ENCODE data around the gene SPESP1. TPM values are rescaled to one million over a fixed set of nuclear protein-coding genes. Genes with fewer than 3 reads are reported as not detected.

The SPESP1 gene
- under 1 TPM; 0.22 to 0.76 (median 0.45) TPM for total RNA-seq

GRCh38 chr15:68930268-68931022 lies at the start of gene SPESP1:
TSS of gene SPESP1 (plus strand) at chr15:68930525. CDS start at chr15:68930654, 129 bp downstream.
- no peak within 1 kb of the TSS for H3K4me3 Mint-ChIP-seq
- no peaks in the 10 kb centered on the region for H3K4me1 Mint-ChIP-seq (ENCODE audit: low read depth)
- no peaks in the 10 kb centered on the region for H3K9me3 Mint-ChIP-seq
- no peaks in the 10 kb centered on the region for H3K36me3 Mint-ChIP-seq (ENCODE audit: insufficient read depth)
- H3K27me3 Mint-ChIP-seq (ENCODE audit: low read depth): peaks cover 11% of the 10 kb centered on the region
- ATAC-seq (peak; percentile 69 to 77), DNase-seq (peak; percentile 41)

DNA sequence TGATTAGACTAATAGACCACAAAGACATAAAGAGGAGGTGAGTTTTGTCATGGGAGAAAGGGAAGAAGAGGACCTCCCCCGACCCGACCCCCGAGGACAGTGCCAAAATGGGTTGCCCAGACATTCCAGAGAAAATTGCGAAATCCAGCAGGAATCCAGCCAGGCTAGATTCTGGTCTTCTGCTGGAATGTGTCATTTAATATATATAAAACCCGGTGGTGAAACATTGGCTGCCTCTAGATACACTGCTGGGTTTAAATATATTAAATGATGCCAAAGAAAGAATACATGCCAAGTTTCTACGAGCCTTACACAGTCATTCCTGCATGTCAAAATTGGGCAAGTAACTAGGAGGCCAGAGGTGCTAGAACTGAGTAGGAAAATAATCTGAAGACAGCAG lies 45.3 kb upstream of the SPESP1 start:
- DNase-seq (no peak), ATAC-seq (no peak)
- no peaks in the 10 kb centered on the region for H3K4me1 Mint-ChIP-seq (ENCODE audit: low read depth)
- H3K36me3 Mint-ChIP-seq (ENCODE audit: insufficient read depth): no peaks in the 10 kb centered on the region
- no peak overlapping the region for H3K4me3 Mint-ChIP-seq
- H3K9me3 Mint-ChIP-seq: no peaks in the 10 kb centered on the region
- H3K27me3 Mint-ChIP-seq (ENCODE audit: low read depth): peaks cover 7% of the 10 kb centered on the region

DNA sequence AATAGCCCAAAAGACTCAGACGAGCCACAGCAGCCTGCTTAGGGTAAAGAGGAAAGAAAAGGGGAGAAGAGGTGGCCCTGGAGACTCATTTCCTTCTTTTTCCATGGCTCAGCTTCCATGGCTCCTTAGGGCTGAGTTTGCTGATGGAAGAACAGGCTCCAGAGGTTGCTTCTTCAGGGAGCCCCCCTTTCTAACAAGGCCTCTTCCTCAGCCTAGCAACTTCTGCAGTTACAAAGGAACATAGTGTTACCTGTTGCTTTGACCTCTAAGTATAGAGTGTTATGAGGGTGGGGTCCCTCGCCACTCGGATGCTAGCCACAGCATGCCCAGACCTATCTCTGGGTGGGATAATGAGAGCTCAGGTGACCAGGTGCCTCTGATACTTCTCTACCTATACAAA lies 43.2 kb upstream of the SPESP1 start:
- H3K36me3 Mint-ChIP-seq (ENCODE audit: insufficient read depth): no peaks in the 10 kb centered on the region
- no peak for DNase-seq
- H3K9me3 Mint-ChIP-seq: no peaks in the 10 kb centered on the region
- no peaks in the 10 kb centered on the region for H3K4me1 Mint-ChIP-seq (ENCODE audit: low read depth)
- peaks cover 4% of the 10 kb centered on the region for H3K27me3 Mint-ChIP-seq (ENCODE audit: low read depth)
- ATAC-seq: no peak
- no peak overlapping the region for H3K4me3 Mint-ChIP-seq

GRCh38 chr15:68887819-68888218 lies 42.5 kb upstream of the SPESP1 start:
- no peaks in the 10 kb centered on the region for H3K9me3 Mint-ChIP-seq
- DNase-seq: no peak
- H3K36me3 Mint-ChIP-seq (ENCODE audit: insufficient read depth): no peaks in the 10 kb centered on the region
- ATAC-seq: no peak
- H3K4me3 Mint-ChIP-seq: no peak overlapping the region
- no peaks in the 10 kb centered on the region for H3K4me1 Mint-ChIP-seq (ENCODE audit: low read depth)
- H3K27me3 Mint-ChIP-seq (ENCODE audit: low read depth): peaks cover 4% of the 10 kb centered on the region

DNA sequence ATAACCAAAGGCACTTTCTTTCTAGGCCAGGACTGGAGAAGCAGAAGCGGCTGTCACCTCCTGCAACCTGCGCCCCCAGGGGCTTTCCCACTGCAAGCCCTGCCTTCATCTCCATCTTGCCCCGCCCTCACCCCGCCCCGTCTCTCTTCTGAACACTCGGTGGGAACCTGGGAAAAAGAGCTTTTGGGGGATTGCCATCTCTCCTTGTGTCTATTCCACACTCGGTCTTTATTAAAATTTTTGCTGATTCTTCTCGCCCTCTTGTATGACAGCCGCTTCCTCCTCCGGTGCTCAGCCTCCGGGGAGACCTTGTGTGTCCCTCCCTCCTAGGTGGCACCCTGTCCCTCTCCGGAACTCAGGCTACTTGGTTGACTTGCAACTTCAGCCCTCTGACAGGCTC lies 41.9 kb upstream of the SPESP1 start:
- Mint-ChIP-seq H3K27me3 (ENCODE audit: low read depth) (peaks cover 4% of the 10 kb centered on the region), H3K36me3 (ENCODE audit: insufficient read depth) (no peaks in the 10 kb centered on the region), H3K4me1 (ENCODE audit: low read depth) (no peaks in the 10 kb centered on the region), H3K9me3 (no peaks in the 10 kb centered on the region), H3K4me3 (peak overlapping the region; percentile 65)
- ATAC-seq (peak in 1 of 2 donors; percentile 52), DNase-seq (no peak)

- peaks cover 12% of the 10 kb centered on the region for H3K27me3 Mint-ChIP-seq (ENCODE audit: low read depth)
- no peaks in the 10 kb centered on the region for H3K4me1 Mint-ChIP-seq (ENCODE audit: low read depth)
- no peaks in the 10 kb centered on the region for H3K36me3 Mint-ChIP-seq (ENCODE audit: insufficient read depth)
- no peaks in the 10 kb centered on the region for H3K9me3 Mint-ChIP-seq
- no peak for ATAC-seq
- no peak overlapping the region for H3K4me3 Mint-ChIP-seq
- no peak for DNase-seq
Observed at GRCh38 chr15:68894208-68894607, 36.1 kb upstream of the SPESP1 start.

GRCh38 chr15:68896178-68896577 lies 34.1 kb upstream of the SPESP1 start:
- no peaks in the 10 kb centered on the region for H3K9me3 Mint-ChIP-seq
- H3K4me3 Mint-ChIP-seq: no peak overlapping the region
- no peak for ATAC-seq
- no peaks in the 10 kb centered on the region for H3K4me1 Mint-ChIP-seq (ENCODE audit: low read depth)
- DNase-seq: no peak
- H3K27me3 Mint-ChIP-seq (ENCODE audit: low read depth): peaks cover 17% of the 10 kb centered on the region
- no peaks in the 10 kb centered on the region for H3K36me3 Mint-ChIP-seq (ENCODE audit: insufficient read depth)

DNA sequence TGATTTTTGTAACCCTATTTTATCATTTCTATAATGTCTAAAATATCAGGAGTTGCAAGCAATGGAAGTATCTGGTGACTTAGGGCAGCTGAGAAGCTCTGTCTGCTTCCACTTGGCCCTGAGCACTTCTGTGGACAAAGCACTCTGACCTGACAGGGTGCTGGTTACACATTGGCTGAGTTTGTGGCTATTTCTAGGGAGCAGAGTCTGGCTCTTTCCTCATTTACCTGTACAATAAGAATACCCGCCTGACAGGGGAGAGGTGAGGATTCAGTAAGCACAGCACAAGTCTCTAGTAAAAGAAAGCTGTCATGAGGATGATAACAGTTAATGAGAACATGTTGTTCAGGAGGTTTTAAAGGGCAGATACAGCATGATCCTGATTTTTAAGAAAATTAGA lies 33.3 kb upstream of the SPESP1 start:
- peaks cover 17% of the 10 kb centered on the region for H3K27me3 Mint-ChIP-seq (ENCODE audit: low read depth)

GRCh38 chr15:68900027-68900426 lies 30.3 kb upstream of the SPESP1 start:
- Mint-ChIP-seq H3K27me3 (ENCODE audit: low read depth) (peaks cover 11% of the 10 kb centered on the region), H3K9me3 (no peaks in the 10 kb centered on the region), H3K4me1 (ENCODE audit: low read depth) (no peaks in the 10 kb centered on the region), H3K36me3 (ENCODE audit: insufficient read depth) (no peaks in the 10 kb centered on the region), H3K4me3 (no peak overlapping the region)
- ATAC-seq (no peak), DNase-seq (no peak)

More for the DNA sequence above, 33.3 kb upstream of the SPESP1 start:
- no peaks in the 10 kb centered on the region for H3K4me1 Mint-ChIP-seq (ENCODE audit: low read depth)
- DNase-seq (no peak), ATAC-seq (no peak)
- H3K9me3 Mint-ChIP-seq: no peaks in the 10 kb centered on the region
- H3K4me3 Mint-ChIP-seq: no peak overlapping the region
- no peaks in the 10 kb centered on the region for H3K36me3 Mint-ChIP-seq (ENCODE audit: insufficient read depth)

GRCh38 chr15:68907396-68907923 lies 22.9 kb upstream of the SPESP1 start:
- no peaks in the 10 kb centered on the region for H3K4me1 Mint-ChIP-seq (ENCODE audit: low read depth)
- peaks cover 16% of the 10 kb centered on the region for H3K27me3 Mint-ChIP-seq (ENCODE audit: low read depth)
- DNase-seq (no peak), ATAC-seq (no peak)
- H3K36me3 Mint-ChIP-seq (ENCODE audit: insufficient read depth): no peaks in the 10 kb centered on the region
- no peaks in the 10 kb centered on the region for H3K9me3 Mint-ChIP-seq
- no peak overlapping the region for H3K4me3 Mint-ChIP-seq

DNA sequence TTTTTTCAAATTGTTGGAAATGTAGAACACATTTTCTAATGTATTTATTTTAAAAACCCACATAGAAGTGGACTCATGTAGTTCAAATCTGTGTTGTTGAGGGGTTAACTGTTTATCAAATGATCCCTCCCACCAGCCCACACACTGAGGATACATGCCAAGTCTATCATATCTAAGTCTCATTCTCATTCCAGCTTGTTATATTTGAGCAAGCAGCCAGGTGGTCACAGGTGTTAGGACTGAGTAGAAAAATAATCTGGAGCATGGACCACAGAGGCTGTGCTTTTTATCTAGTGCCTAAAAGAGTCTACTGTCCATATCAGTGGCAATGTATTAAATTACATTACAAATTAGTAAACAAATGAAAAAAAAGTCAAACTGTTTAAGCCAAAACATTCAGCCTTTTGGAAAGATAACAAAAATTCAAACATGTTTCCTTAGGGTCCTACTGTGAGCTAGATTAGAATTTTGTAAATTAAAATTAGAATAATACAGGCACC lies 20.7 kb upstream of the SPESP1 start:
- no peaks in the 10 kb centered on the region for H3K36me3 Mint-ChIP-seq (ENCODE audit: insufficient read depth)
- H3K27me3 Mint-ChIP-seq (ENCODE audit: low read depth): peaks cover 22% of the 10 kb centered on the region
- H3K4me1 Mint-ChIP-seq (ENCODE audit: low read depth): no peaks in the 10 kb centered on the region
- H3K4me3 Mint-ChIP-seq: no peak overlapping the region
- no peak for DNase-seq
- ATAC-seq: no peak
- H3K9me3 Mint-ChIP-seq: no peaks in the 10 kb centered on the region

GRCh38 chr15:68910341-68910740 lies 20.0 kb upstream of the SPESP1 start:
- H3K36me3 Mint-ChIP-seq (ENCODE audit: insufficient read depth): no peaks in the 10 kb centered on the region
- H3K4me1 Mint-ChIP-seq (ENCODE audit: low read depth): no peaks in the 10 kb centered on the region
- ATAC-seq (no peak), DNase-seq (no peak)
- no peak overlapping the region for H3K4me3 Mint-ChIP-seq
- peaks cover 25% of the 10 kb centered on the region for H3K27me3 Mint-ChIP-seq (ENCODE audit: low read depth)
- peaks cover 3% of the 10 kb centered on the region for H3K9me3 Mint-ChIP-seq

- H3K4me3 Mint-ChIP-seq: no peak overlapping the region
- DNase-seq: no peak
- H3K27me3 Mint-ChIP-seq (ENCODE audit: low read depth): peaks cover 29% of the 10 kb centered on the region
- no peak for ATAC-seq
- H3K9me3 Mint-ChIP-seq: peaks cover 6% of the 10 kb centered on the region
- H3K36me3 Mint-ChIP-seq (ENCODE audit: insufficient read depth): no peaks in the 10 kb centered on the region
- no peaks in the 10 kb centered on the region for H3K4me1 Mint-ChIP-seq (ENCODE audit: low read depth)
Observed at GRCh38 chr15:68910816-68911215, 19.5 kb upstream of the SPESP1 start.

- Mint-ChIP-seq H3K9me3 (no peaks in the 10 kb centered on the region), H3K27me3 (ENCODE audit: low read depth) (peaks cover 9% of the 10 kb centered on the region), H3K4me1 (ENCODE audit: low read depth) (peaks cover 2% of the 10 kb centered on the region), H3K4me3 (no peak overlapping the region), H3K36me3 (ENCODE audit: insufficient read depth) (no peaks in the 10 kb centered on the region)
- DNase-seq (no peak), ATAC-seq (no peak)
Observed at GRCh38 chr15:68921926-68922325, 8.4 kb upstream of the SPESP1 start.

DNA sequence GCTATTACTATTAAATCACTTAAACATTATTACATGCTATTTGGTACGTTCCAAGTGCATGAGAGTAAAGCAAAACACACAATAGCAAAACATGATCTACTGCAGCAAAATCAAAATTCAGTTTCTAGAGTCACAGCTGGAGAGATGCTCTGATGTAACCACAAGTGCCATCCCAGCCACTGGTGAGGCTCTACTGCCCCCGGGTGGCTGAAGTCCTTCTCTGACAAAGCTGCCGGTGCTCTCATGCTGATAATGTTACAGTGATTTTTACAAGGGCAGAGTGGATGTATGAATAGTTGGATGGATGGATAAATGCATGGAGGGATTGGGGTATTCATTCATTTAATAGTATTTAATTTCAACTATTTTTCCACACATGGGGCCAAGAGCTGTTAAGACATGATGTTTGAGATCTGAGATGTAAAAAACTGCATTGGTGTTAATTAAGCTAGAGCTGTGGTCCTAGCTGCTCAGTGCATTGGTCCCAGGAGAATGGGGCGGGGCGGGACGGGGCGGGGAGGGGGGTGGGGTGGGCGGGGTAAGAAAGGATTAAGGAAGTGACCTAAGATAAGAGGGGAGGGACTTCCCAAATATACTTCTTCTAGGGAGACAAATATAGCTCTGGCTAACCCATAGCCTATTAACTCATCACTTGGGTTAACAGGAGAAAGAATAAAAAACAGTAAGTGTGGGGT lies 5.3 kb upstream of the SPESP1 start:
- Mint-ChIP-seq H3K36me3 (ENCODE audit: insufficient read depth) (no peaks in the 10 kb centered on the region), H3K4me1 (ENCODE audit: low read depth) (peaks cover 2% of the 10 kb centered on the region), H3K4me3 (no peak overlapping the region), H3K9me3 (no peaks in the 10 kb centered on the region), H3K27me3 (ENCODE audit: low read depth) (peaks cover 10% of the 10 kb centered on the region)
- peak; percentile 46 for DNase-seq
- ATAC-seq: peak; percentile 69

Measured in activated T-cell treated with anti-CD3 and anti-CD28 coated beads, Interleukin-2, amount 50 U/mL, for 4 hours (primary cell).